WTC11 (cell line): ENCODE results near the gene LRRFIP2. TPM values are rescaled to one million over a fixed set of nuclear protein-coding genes. Genes with fewer than 3 reads are reported as not detected.

Source experiments
- ATAC-seq: fragments of 200-7000 bp; cut with Tn5 transposase; 2 replicates; pipeline ENCODE4 v1.10.0; 2021; ENCODE audit warnings: mild to moderate bottlenecking, moderate library complexity
- CTCF ChIA-PET: fragments of 300-600 bp; sonication (Branson Sonifier 250); formaldehyde crosslinking; loops from one replicate; lab custom pipeline; 2021; ENCODE audit warnings: antibody characterized with exemption; lab: Charles Lee
- POLR2A ChIA-PET: fragments of 350-600 bp; sonication (Branson Sonifier 250); formaldehyde crosslinking; loops from one replicate; lab custom pipeline; 2021; ENCODE audit warnings: antibody characterized with exemption; lab: Charles Lee
- DNase-seq: peaks from one replicate; pipeline ENCODE4 v3.0.0; 2021; ENCODE audit warnings: low spot score
- H3K27ac Mint-ChIP-seq: 2 replicates; pipeline ENCODE4 v1.8.0; 2021; ENCODE audit warnings: mixed read lengths
- H3K27me3 Mint-ChIP-seq: 2 replicates; pipeline ENCODE4 v1.8.0; 2021; ENCODE audit warnings: low read depth, mild to moderate bottlenecking, moderate library complexity, mixed read lengths
- H3K36me3 Mint-ChIP-seq: 2 replicates; pipeline ENCODE4 v1.8.0; 2021; ENCODE audit warnings: mixed read lengths
- H3K4me1 Mint-ChIP-seq: 2 replicates; pipeline ENCODE4 v1.8.0; 2022; ENCODE audit warnings: mixed read lengths
- H3K4me3 Mint-ChIP-seq: 2 replicates; pipeline ENCODE4 v1.8.0; 2021; ENCODE audit warnings: mild to moderate bottlenecking, moderate library complexity, mixed read lengths
- H3K9me3 Mint-ChIP-seq: 2 replicates; pipeline ENCODE4 v1.8.0; 2021; ENCODE audit warnings: mixed read lengths
- EMX1 ChIP-seq: fragments of 250-450 bp; sonication (Bioruptor Pico); IDR thresholded peaks from 2 replicates; pipeline ENCODE4 v1.8.0; 2021; ENCODE audit warnings: mild to moderate bottlenecking
- ETV6 ChIP-seq: sonication (generic); formaldehyde crosslinking; IDR thresholded peaks from 2 replicates; pipeline ENCODE4 v1.8.1; 2022; ENCODE audit warnings: mild to moderate bottlenecking, missing genetic modification reagents
- HMGA2 ChIP-seq: fragments of 250-450 bp; sonication (Bioruptor Pico); IDR thresholded peaks from 2 replicates; pipeline ENCODE4 v1.4.0; 2021; ENCODE audit warnings: mild to moderate bottlenecking, moderate library complexity
- MXD4 ChIP-seq: fragments of 250-450 bp; sonication (Bioruptor Pico); IDR thresholded peaks from 2 replicates; pipeline ENCODE4 v1.8.0; 2021; ENCODE audit warnings: mild to moderate bottlenecking, moderate library complexity, borderline replicate concordance
- NFYB ChIP-seq: sonication (generic); formaldehyde crosslinking; conservative IDR thresholded peaks from 2 replicates; pipeline ENCODE4 v1.8.0; 2022; ENCODE audit warnings: low read depth, missing genetic modification reagents
- NR3C1 ChIP-seq: sonication (generic); formaldehyde crosslinking; conservative IDR thresholded peaks from 2 replicates; pipeline ENCODE4 v1.8.1; 2023; ENCODE audit warnings: low read depth, mild to moderate bottlenecking, missing genetic modification reagents
- ZBTB43 ChIP-seq: sonication (generic); formaldehyde crosslinking; IDR thresholded peaks from 2 replicates; pipeline ENCODE4 v1.8.1; 2023; ENCODE audit warnings: mild to moderate bottlenecking, missing genetic modification reagents
- ZNF138 ChIP-seq: sonication (generic); formaldehyde crosslinking; conservative IDR thresholded peaks from 2 replicates; pipeline ENCODE4 v1.8.1; 2022; ENCODE audit warnings: mild to moderate bottlenecking, moderate library complexity, missing genetic modification reagents
- ZSCAN18 ChIP-seq: fragments of 250-450 bp; sonication (Bioruptor Pico); IDR thresholded peaks from 2 replicates; pipeline ENCODE4 v2.1.2; 2022; ENCODE audit warnings: mild to moderate bottlenecking, moderate library complexity
- total RNA-seq: library from RNA; stranded (reverse); gene quantifications from 3 replicates; pipeline ENCODE4 v1.2.3, GENCODE V29; 2021
- TF ChIP-seq, protein P1 (sequence below): sonication (generic); formaldehyde crosslinking; IDR thresholded peaks from 2 replicates; pipeline ENCODE4 v1.8.0; 2023; ENCODE audit warnings: mild to moderate bottlenecking, missing genetic modification reagents
- TF ChIP-seq, protein P2 (sequence below): sonication (generic); formaldehyde crosslinking; IDR thresholded peaks from 2 replicates; pipeline ENCODE4 v1.8.1; 2022; ENCODE audit warnings: mild to moderate bottlenecking, missing genetic modification reagents, moderate library complexity, borderline replicate concordance
- TF ChIP-seq, protein P3 (sequence below): fragments of 250-450 bp; sonication (Bioruptor Pico); IDR thresholded peaks from 2 replicates; pipeline ENCODE4 v1.8.0; 2021; ENCODE audit warnings: mild to moderate bottlenecking
- TF ChIP-seq, protein P4 (sequence below): sonication (generic); formaldehyde crosslinking; conservative IDR thresholded peaks from 2 replicates; pipeline ENCODE4 v1.8.1; 2023; ENCODE audit warnings: mild to moderate bottlenecking, low read depth, missing genetic modification reagents, moderate library complexity

Gene LRRFIP2
- total RNA-seq, 1 experiment from 2014 or later, result 23.7 TPM

GRCh38 chr3:37154668-37155314, 19.6 kb downstream of the LRRFIP2 start (continued):
- TF ChIP-seq ZBTB43 (CRISPR knock-in tag) (no peak), MXD4 (CRISPR knock-in tag) (no peak)
- TF ChIP-seq, protein P1, sequence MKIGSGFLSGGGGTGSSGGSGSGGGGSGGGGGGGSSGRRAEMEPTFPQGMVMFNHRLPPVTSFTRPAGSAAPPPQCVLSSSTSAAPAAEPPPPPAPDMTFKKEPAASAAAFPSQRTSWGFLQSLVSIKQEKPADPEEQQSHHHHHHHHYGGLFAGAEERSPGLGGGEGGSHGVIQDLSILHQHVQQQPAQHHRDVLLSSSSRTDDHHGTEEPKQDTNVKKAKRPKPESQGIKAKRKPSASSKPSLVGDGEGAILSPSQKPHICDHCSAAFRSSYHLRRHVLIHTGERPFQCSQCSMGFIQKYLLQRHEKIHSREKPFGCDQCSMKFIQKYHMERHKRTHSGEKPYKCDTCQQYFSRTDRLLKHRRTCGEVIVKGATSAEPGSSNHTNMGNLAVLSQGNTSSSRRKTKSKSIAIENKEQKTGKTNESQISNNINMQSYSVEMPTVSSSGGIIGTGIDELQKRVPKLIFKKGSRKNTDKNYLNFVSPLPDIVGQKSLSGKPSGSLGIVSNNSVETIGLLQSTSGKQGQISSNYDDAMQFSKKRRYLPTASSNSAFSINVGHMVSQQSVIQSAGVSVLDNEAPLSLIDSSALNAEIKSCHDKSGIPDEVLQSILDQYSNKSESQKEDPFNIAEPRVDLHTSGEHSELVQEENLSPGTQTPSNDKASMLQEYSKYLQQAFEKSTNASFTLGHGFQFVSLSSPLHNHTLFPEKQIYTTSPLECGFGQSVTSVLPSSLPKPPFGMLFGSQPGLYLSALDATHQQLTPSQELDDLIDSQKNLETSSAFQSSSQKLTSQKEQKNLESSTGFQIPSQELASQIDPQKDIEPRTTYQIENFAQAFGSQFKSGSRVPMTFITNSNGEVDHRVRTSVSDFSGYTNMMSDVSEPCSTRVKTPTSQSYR (CRISPR knock-in tag), result no peak

DNA sequence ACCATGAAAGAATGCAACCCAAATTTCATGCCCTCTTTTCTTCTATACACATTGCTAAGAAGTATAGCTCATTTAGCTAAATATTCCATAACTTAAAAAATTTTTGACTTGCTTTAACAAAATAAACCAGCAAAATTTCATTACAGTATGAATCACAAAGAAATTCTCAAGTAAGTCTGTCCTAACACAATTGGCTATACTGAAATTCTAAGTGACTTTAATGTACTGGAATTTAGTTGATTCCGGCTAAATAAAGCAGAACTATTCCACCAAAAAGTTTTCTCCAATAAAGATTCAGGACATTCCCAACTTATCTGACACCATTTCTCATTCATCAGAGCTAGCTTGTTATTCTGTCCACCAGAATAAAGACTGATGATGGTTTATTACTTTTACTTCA, 23.8 kb downstream of the LRRFIP2 start:
- no peaks in the 10 kb centered on the region for H3K4me1 Mint-ChIP-seq
- ChIA-PET CTCF (no interaction called here), POLR2A (no interaction called here)
- H3K9me3 Mint-ChIP-seq, result no peaks in the 10 kb centered on the region
- no peak overlapping the region for H3K4me3 Mint-ChIP-seq
- H3K27ac Mint-ChIP-seq, result no peak overlapping the region
- no peak for TF ChIP-seq NFYB (CRISPR knock-in tag)
- TF ChIP-seq, protein P2, sequence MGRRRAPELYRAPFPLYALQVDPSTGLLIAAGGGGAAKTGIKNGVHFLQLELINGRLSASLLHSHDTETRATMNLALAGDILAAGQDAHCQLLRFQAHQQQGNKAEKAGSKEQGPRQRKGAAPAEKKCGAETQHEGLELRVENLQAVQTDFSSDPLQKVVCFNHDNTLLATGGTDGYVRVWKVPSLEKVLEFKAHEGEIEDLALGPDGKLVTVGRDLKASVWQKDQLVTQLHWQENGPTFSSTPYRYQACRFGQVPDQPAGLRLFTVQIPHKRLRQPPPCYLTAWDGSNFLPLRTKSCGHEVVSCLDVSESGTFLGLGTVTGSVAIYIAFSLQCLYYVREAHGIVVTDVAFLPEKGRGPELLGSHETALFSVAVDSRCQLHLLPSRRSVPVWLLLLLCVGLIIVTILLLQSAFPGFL, result no peak
- TF ChIP-seq HMGA2, result no peak
- TF ChIP-seq, protein P3, sequence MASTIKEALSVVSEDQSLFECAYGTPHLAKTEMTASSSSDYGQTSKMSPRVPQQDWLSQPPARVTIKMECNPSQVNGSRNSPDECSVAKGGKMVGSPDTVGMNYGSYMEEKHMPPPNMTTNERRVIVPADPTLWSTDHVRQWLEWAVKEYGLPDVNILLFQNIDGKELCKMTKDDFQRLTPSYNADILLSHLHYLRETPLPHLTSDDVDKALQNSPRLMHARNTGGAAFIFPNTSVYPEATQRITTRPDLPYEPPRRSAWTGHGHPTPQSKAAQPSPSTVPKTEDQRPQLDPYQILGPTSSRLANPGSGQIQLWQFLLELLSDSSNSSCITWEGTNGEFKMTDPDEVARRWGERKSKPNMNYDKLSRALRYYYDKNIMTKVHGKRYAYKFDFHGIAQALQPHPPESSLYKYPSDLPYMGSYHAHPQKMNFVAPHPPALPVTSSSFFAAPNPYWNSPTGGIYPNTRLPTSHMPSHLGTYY, result no peak
- TF ChIP-seq ZNF138 (CRISPR knock-in tag), result no peak
- TF ChIP-seq EMX1 (CRISPR knock-in tag), result no peak
- no peak for TF ChIP-seq ETV6 (CRISPR knock-in tag)
- TF ChIP-seq, protein P4, sequence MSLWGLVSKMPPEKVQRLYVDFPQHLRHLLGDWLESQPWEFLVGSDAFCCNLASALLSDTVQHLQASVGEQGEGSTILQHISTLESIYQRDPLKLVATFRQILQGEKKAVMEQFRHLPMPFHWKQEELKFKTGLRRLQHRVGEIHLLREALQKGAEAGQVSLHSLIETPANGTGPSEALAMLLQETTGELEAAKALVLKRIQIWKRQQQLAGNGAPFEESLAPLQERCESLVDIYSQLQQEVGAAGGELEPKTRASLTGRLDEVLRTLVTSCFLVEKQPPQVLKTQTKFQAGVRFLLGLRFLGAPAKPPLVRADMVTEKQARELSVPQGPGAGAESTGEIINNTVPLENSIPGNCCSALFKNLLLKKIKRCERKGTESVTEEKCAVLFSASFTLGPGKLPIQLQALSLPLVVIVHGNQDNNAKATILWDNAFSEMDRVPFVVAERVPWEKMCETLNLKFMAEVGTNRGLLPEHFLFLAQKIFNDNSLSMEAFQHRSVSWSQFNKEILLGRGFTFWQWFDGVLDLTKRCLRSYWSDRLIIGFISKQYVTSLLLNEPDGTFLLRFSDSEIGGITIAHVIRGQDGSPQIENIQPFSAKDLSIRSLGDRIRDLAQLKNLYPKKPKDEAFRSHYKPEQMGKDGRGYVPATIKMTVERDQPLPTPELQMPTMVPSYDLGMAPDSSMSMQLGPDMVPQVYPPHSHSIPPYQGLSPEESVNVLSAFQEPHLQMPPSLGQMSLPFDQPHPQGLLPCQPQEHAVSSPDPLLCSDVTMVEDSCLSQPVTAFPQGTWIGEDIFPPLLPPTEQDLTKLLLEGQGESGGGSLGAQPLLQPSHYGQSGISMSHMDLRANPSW (CRISPR knock-in tag), result no peak
- TF ChIP-seq NR3C1 (CRISPR knock-in tag), result no peak
- TF ChIP-seq ZSCAN18 (CRISPR knock-in tag), result no peak
- ATAC-seq (no peak), DNase-seq (no peak)
- H3K36me3 Mint-ChIP-seq, result peaks cover 8% of the 10 kb centered on the region; the same call in 1 of the 2 replicates
- no peaks in the 10 kb centered on the region for H3K27me3 Mint-ChIP-seq
